ENCODE measurements around the gene FBXO36.
"Not testable (repeated sequence)": the region's sequence is repeated elsewhere in the genome, so short reads cannot be mapped to it uniquely, and the experiment has no call there.

FBXO36 gene

DNA sequence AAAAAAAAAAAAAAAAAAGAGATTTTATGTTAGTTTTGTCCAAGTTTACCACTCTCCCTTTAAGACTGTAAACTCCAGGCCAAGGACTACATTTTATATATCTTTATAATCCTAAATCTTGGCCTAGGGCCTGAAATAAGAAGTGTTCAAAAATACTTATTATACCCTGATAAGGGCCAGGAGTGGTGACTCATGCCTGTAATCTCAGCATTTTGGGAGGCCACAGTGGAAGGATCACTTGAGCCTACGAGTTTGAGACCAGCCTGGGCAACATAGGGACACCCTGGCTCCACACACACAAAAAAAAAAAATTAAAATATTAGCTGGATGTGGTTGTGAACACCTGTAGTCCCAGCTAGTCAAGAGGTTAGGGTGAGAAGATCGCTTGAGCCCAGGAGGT, 13.2 kb upstream of the FBXO36 start:
- in situ Hi-C loops (cut with HindIII; ENCODE audit: low pct_ligation_motif_present, low pct_unique_long_range_greater_than_20kb, low sequenced_read_pairs), result no loop called here
- no peak for DNase-seq

DNA sequence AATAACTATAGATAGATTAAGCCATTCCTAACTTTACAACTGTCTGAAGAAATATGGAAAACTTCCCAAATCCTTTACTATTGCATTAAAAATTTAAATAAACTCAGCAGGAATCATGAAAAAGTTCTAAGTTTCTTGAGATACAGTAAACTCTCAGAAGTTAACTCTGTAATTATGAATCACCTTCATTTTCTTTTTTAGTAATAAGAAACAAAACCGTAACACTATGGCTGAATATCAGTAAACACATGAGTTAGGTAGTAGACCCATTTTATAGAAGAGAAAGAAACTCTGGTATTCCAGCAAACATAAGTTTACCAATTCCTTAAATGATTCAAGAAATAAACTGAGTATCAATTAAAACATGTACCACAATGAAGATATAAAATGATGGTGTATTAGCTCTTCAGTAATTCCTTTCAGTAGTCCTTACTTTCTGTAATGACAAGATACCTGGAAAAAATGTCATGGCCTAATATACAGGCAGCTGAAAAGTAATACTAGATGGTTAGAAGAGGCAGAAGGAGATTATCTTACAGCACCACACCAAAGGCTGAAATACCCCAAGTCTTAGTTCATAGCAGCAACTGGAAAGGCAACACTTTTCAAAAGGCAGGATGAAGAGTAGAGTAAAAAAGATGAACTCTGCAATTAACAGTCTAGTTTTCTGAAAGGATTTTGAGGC, 12.0 kb upstream of the FBXO36 start:
- in situ Hi-C loops (cut with HindIII; ENCODE audit: low pct_ligation_motif_present, low pct_unique_long_range_greater_than_20kb, low sequenced_read_pairs), result no loop called here
- DNase-seq, result no peak

DNA sequence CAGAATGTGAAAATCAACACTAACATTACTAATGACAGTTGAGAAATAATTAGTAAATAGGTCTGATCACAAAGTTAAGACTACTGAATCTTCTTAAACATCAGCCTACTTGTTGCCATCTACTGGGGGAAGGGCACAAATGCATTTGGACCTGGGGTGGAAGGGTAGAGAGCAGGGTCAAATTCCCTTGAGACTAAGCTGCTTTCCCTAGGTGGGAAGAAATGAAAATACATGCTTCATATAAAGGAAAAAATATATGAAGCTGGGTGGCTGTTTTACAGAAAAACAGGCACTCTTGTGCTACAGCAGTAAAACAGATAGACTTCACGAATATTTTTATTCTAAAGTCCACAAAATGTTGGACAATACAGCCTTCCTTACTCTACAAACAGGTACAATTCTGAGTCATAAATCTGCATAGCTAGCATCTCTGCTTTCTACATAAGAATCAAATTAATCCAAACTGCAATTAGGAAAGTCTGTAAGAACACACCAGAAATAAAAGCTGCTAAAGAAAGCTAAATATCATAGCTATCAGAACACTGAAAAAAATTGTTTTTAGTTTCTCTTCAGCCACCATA, 11.4 kb upstream of the FBXO36 start:
- DNase-seq, result peak; percentile 54
- in situ Hi-C loops (cut with HindIII; ENCODE audit: low pct_ligation_motif_present, low pct_unique_long_range_greater_than_20kb, low sequenced_read_pairs), result no loop called here

DNA sequence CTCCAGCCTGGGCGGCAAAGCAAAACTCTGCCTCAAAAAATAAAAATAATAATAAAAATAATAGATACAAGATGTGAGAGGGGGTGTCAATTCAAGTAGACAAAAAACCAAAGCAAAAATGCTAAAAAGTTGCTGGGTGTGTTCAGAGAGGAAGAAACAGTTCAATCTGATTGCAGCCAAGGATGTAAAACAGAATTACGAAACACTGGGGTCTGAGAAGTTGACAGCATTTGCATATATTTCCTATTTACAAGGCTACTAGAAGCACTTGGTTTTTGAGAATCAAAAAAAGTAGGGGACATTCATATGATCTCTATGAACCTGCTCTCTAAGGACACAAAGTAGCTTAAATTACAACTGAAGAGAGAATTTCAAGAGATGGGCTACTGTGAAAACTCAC, 8.1 kb upstream of the FBXO36 start:
- in situ Hi-C loops (cut with HindIII; ENCODE audit: low pct_ligation_motif_present, low pct_unique_long_range_greater_than_20kb, low sequenced_read_pairs), result no loop called here
- DNase-seq, result no peak

DNA sequence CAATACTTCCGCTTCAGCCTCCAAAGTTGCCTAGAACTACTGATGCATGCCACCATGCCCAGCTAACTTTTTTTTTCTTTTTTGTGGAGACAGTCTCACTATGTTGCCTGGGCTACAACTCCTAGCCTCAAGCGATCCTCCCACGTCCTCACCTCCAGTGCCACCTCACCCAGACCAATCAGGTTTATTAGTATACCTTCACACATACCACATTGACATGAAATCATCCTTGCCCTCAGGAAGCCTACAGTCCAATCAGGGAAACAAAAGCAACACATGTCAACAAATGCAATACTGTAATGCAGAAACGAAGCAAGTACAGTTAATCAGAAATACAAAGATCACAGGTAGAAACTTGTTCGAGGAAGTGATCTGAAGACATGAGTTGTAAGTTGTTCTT, 4.5 kb upstream of the FBXO36 start:
- DNase-seq, result no peak
- in situ Hi-C loops (cut with HindIII; ENCODE audit: low pct_ligation_motif_present, low pct_unique_long_range_greater_than_20kb, low sequenced_read_pairs), result no loop called here

DNA sequence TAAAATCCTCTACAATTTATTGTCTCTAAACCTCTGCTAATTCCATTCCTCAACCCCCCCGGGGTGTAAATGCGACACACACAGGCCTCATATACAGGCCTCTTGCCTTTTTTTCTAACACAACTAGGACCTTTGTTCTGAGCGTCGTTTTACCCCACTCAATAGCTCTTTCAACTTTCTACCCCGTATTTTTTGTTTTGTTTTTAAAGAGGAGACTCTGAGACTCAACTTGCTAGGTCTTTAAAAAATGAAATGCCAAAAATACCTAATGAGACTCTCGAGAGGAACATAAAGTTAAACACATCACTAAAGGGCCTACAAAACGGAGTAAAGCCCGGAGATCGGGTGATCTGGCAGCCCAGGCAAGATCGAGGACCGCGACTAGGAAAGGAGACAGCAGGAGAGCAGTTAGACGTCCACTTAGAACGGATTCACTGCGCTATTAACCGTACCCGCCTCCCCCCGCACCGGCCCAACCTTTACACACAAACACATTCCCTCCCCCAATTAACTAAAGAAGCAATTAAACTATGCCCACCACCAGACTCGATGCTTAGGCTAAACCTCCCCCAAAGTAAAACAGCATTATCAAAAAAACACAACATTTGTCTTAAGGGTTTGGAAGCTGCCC, 2.2 kb upstream of the FBXO36 start:
- in situ Hi-C loops (cut with HindIII; ENCODE audit: low pct_ligation_motif_present, low pct_unique_long_range_greater_than_20kb, low sequenced_read_pairs), result no loop called here
- peak; percentile 28 for DNase-seq

DNA sequence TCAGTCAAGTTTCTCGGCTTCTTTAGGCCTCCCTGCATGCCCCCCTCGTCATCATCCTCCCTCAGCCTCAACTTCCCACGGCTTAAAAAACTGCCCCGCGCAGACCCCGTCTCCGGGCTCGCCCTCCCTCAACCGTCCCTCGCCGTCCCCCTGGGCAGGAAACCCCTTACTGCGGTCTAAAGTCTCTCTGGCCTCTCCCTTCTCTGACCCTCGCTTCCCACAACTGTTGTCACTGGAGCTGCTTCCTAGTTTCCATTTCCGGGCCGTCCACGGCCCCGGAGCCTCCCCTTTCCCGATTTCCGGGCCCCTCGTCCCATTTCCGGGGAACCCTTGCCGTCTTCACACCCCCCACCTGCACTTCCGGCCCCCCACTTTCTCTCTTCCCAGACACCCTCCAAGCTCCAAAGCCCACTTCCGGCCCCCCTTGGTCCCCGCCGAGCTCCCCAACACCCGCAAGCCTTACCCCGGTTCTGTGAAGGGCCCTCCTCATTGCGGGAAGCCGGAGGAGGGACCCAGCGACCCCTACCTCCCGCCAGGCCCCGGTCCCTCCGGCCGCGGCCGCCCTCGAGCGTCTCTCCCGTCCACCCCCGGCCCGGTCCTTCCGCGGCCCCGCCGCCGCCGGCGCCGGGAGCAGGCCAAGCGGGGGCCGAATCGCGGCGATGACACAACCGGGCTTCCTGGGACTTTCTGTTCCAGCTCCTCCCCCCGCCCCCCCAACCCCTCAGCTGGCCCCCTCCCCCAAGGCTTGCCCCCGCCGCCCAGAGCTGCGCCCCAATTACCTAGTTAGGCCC, 1.0 kb upstream of the FBXO36 start:
- in situ Hi-C loops (cut with HindIII; ENCODE audit: low pct_ligation_motif_present, low pct_unique_long_range_greater_than_20kb, low sequenced_read_pairs), result no loop called here
- peak; percentile 81 for DNase-seq

DNA sequence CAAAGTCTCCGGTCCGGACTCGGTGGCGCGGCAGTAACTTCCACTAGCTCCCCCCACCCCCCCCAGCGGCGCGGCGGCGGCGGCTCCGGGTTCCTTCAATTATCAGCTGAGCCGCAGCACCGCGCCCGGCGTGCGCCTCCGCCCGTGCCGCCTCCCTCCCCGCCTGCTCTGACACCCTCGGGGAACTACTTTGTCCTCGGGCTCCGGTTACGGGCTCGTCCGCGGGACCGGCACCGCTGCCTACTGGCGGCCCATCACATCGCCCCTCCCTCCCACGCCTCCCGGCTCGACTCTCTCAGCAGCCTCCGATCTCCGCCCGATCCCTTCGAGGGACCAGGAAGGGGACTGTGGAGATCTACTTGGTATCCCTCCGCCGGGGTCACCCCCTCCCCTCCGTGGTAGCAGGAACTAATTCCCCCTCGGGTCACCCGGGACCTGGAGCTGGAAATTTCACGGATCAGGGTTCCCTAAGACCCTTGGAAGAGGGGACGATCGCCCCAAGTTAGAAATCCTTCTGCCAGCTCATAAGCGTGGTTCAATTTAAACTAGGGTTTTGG, 333 bp upstream of the FBXO36 start, which contains the start of gene TRIP12:
TRIP12 (minus strand) TSS at position 118 of the 557 bp plus-strand sequence. CDS start 41,930 bp downstream, outside the sequence.
- peak; percentile 98 for DNase-seq

DNA sequence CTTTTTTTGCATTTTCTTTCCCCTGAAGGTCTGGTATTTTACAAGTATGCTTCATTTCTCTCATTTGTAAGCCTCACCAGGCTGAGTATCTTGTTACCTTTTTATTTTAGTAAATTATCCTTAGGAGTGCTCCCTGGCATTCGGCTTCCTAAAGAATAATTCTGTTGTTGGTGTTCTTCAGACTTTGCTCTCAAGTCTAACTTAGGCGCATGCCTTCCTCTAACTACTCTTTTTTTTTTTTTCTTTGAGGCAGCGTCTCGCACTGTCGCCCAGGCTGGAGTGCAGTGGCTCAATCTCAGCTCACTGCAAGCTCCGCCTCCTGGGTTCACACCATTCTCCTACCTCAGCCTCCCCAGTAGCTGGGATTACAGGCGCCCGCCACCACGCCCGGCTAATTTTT, 2.2 kb downstream of the FBXO36 start:
- in situ Hi-C loops (cut with HindIII; ENCODE audit: low pct_ligation_motif_present, low pct_unique_long_range_greater_than_20kb, low sequenced_read_pairs); DNase-seq: not testable (repeated sequence)

More for the DNA sequence above, 333 bp upstream of the FBXO36 start, which contains the start of gene TRIP12:
- in situ Hi-C loops (cut with HindIII; ENCODE audit: low pct_ligation_motif_present, low pct_unique_long_range_greater_than_20kb, low sequenced_read_pairs), result no loop called here

DNA sequence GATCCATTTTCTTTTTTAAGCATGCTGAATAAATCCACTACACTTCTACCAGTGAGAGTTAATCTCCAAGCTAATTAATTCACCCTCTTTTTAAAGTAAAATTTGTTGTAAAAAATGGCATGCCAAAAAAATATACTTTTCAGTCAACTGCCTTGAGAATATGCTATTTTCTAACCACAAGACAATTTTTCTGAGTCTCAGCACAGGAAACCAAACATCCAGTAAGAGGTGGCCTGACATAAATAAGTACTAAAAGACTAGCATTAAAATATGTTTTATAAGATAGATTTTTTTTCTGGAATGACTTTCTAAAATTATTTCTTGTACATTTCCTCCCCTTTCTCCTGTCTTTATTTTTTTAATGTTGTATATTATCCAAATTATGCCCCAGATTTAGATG, 2.9 kb downstream of the FBXO36 start:
- in situ Hi-C loops (cut with HindIII; ENCODE audit: low pct_ligation_motif_present, low pct_unique_long_range_greater_than_20kb, low sequenced_read_pairs), result no loop called here
- DNase-seq, result no peak

DNA sequence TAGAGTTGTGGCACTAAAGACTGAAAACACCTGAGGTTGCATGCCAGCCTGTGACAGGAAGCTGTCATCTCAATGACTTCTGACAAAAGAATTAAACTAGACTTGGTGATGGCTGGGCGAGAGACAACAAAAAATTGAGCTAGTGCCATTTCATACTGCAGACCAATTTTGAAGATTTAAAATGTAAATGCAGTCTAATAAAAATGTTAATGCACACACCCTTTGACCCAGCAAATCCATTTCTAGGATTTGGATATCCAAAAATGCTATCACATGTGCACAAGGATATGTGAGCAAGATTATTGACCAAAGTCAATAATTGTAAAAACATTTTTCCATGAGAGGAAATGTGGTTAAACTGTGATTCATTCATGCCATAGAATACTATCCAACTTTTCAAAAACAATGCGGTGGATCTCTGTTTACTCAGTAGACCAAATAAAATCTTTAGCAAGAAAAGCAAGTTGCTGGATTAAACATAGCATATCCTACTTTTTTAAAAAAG, 5.6 kb downstream of the FBXO36 start:
- in situ Hi-C loops (cut with HindIII; ENCODE audit: low pct_ligation_motif_present, low pct_unique_long_range_greater_than_20kb, low sequenced_read_pairs), result no loop called here
- DNase-seq, result no peak

DNA sequence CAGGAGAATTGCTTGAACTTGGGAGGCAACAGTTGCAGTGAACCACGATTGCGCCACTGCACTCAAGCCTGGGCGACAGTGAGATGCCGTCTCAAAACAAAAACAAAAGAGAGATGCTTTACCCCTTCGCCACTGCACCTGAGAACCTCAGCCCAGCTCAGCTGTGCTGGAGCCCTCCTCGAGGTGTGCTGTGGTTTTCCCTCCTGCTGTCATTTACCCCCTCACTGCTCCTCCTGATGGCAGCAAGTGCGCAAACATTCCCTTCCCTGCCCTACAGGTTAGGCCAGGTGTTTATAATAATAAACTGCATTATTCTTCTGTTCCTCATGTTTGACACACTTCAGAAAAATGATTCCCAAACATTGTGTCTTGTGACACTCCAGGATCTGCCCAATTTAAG, 8.4 kb downstream of the FBXO36 start:
- no peak for DNase-seq
- in situ Hi-C loops (cut with HindIII; ENCODE audit: low pct_ligation_motif_present, low pct_unique_long_range_greater_than_20kb, low sequenced_read_pairs), result no loop called here

DNA sequence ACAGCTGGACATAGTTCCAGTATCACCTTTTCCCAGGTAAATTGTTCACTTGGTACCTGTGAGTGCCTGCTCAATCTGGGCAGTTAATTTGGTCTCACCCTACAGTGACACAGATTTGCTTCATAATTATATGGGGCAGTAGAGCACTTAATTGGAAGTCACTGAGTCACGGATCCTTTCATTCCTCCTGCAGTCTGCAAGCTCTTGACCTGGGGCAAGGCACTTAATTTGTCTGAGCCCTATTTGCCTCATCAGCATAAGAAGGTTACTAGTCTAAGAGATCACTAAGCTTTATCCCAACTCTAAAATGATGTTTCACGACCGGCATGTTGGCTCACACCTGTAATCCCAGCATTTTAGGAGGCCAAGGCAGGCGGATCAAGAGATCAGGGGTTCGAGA, 8.9 kb downstream of the FBXO36 start:
- in situ Hi-C loops (cut with HindIII; ENCODE audit: low pct_ligation_motif_present, low pct_unique_long_range_greater_than_20kb, low sequenced_read_pairs), result no loop called here
- DNase-seq, result no peak

DNA sequence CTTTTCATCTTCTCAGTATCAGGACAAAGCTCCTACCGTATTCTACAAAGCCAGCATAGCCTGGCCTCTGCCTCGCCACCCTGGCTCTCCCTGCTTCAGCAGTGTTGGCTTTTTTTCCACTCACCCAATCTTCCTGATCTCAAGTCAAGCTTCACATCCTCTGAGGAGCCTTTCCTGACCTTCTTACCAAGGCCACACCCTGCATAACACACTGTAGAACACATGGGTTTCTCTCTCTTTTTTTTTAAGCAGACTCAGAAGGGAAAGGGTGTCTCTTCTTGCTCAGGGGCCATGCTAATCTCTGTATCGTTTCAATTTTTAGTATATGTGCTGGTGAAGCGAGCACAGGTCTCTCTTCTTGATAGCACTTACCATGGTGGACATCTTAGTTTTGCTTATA, 15.2 kb downstream of the FBXO36 start:
- DNase-seq, result no peak
- in situ Hi-C loops (cut with HindIII; ENCODE audit: low pct_ligation_motif_present, low pct_unique_long_range_greater_than_20kb, low sequenced_read_pairs), result no loop called here

DNA sequence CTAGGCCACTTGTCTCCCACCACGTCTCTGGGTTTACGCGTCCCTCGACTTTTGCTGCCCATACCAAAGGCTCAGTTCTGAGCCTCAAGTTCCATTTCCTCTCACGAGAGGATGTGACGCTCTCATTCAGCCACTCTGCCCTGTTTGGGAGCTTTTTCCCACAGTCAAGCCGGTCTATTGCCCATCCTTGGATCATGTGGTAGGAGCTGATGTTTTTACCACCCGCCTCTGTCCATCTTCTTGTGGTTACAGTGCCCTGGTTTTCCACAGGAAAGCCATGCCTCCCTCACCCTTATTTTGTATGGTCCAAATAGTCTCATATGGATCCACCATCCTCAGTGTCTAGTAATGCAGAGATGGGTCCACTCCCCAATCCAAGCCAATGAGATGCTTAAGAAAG, 20.4 kb downstream of the FBXO36 start:
- in situ Hi-C loops (cut with HindIII; ENCODE audit: low pct_ligation_motif_present, low pct_unique_long_range_greater_than_20kb, low sequenced_read_pairs), result no loop called here
- DNase-seq, result no peak

DNA sequence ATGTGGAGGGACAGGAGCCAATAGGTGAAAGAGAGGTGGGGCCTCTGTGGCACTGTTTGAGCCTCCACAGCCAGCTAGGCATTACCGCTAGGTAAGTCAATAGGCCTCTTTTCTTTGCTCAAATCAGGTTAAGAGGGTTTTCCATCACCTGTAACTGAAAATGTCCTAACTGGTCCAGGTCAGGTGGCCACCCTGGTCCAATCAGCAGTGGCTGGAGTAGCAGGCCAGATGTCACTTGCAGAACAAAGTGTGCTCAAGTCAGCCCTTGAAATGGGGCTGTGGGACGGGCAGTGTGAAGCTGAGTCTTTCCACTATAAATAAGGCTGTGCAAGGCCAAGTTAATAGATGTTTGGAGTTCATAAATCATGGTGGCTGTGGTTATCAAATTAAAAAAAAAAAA, 20.9 kb downstream of the FBXO36 start:
- in situ Hi-C loops (cut with HindIII; ENCODE audit: low pct_ligation_motif_present, low pct_unique_long_range_greater_than_20kb, low sequenced_read_pairs), result no loop called here
- no peak for DNase-seq

DNA sequence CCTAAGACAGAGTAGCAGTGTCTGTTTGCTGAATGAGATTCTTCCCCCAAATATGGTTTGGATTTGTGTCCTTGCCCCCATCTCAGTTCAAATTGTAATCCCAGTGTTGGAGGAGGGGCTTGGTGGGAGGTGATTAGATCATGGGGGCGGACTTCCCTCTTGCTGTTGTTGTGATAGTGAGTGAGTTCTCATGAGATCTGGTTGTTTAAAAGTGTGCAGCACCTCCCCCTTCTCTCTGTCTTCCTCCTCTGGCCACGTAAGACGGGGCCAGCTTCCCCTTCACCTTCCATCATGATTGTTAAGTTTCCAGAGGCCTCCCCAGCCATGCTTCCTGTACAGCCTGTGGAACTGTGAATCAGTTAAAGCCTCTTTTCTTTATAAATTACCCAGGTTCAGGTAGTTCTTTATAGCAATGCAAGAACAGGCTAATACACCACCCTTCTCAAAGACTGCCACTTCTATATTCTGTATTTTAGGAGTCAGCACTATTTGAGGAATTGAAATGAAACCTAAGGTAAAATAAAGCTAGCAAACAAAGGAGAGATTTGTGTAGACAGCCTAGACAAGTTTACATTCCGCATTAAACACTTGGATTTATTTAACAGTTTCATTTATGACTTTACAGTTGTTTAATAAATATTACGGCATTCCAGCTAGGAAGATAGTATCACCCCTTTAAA, 21.6 kb downstream of the FBXO36 start:
- in situ Hi-C loops (cut with HindIII; ENCODE audit: low pct_ligation_motif_present, low pct_unique_long_range_greater_than_20kb, low sequenced_read_pairs), result no loop called here
- DNase-seq, result no peak

DNA sequence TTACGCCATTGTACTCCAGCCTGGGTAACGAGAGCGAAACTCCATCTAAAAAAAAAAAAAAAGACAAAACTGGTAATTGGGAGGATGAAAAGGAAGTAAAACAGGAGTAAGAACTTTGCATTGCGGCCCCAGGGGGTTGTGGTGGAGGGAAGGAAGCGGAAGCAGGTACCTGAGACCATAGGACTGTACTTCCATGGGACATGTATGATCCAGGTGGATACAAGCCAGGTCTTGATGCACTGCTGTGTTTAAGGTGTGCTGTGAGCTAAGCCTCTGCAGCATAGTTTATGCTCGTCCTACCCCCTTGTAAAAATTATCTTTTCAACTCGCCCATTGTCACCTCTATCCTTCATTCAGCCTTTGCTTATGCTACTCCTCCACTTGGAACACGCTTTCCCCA, 23.7 kb downstream of the FBXO36 start:
- in situ Hi-C loops (cut with HindIII; ENCODE audit: low pct_ligation_motif_present, low pct_unique_long_range_greater_than_20kb, low sequenced_read_pairs), result no loop called here
- no peak for DNase-seq

Measured in ACHN (cell line).